Neuron (in vitro differentiated cells): Measurements from ENCODE around the gene ST8SIA1.

Experiments
- H2AFZ ChIP-seq: one replicate; pipeline ENCODE4 v1.6.1; 2013; ENCODE audit warnings: low read depth, mild to moderate bottlenecking, inconsistent platforms, low read length, moderate library complexity
- H3K27me3 ChIP-seq: one replicate; pipeline ENCODE4 v1.6.1; 2013; ENCODE audit warnings: low read length; ENCODE audit not compliant: insufficient read depth
- H3K36me3 ChIP-seq: one replicate; pipeline ENCODE4 v1.6.1; 2013; ENCODE audit warnings: low read length; ENCODE audit not compliant: insufficient read depth
- H3K4me1 ChIP-seq: one replicate; pipeline ENCODE4 v1.6.1; 2013; ENCODE audit warnings: low read length; ENCODE audit not compliant: insufficient read depth
- H3K4me3 ChIP-seq: 2 replicates; pipeline ENCODE4 v1.5.1; 2013; ENCODE audit warnings: mild to moderate bottlenecking, low read length, moderate library complexity
- H3K9me3 ChIP-seq: one replicate; pipeline ENCODE4 v1.6.1; 2013; ENCODE audit warnings: low read length

The ST8SIA1 gene

DNA sequence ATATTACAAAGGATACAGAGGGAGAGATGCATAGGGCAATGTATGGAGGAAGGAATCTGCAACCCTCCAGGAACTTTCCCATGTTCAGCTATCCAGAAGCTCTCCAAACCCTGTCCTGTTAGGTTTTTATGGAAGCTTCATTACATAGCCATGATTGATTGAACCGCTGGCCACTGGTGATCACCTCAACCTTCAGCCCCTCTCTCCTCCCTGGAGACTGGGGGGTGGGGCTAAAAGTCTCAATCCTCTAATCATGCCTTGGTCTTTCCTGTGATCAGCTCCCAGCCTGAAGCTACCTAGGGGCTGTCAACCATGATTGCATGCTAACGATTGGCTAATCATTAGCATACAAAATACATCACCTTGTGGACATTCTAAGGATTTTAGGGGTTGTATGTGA lies 123.4 kb downstream of the ST8SIA1 start:
- Histone ChIP-seq H3K27me3 (no peaks in the 10 kb centered on the region), H3K9me3 (no peaks in the 10 kb centered on the region), H3K36me3 (no peaks in the 10 kb centered on the region), H3K4me1 (peaks cover 18% of the 10 kb centered on the region), H3K4me3 (no peak overlapping the region), H2AFZ (no peak overlapping the region)

DNA sequence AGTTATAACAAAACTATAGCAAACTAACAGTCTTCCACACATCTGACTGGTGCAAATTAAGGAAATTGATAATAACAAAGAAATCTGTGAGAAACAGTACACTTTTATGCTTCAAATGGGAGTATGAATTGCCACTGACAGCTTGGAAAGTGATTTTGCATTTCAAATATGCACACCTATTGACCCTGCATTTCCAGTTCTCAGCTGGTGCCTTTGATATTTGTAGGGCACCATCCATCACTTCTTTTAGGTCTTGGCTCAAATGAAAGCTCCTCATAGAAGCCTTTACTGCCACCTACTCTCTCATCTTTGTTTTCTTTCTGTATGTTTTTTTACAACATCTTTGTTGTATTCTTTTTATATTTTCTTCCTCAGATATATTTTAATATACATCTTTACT lies 125.1 kb downstream of the ST8SIA1 start:
- Histone ChIP-seq H2AFZ (no peak overlapping the region), H3K4me1 (peaks cover 18% of the 10 kb centered on the region)

DNA sequence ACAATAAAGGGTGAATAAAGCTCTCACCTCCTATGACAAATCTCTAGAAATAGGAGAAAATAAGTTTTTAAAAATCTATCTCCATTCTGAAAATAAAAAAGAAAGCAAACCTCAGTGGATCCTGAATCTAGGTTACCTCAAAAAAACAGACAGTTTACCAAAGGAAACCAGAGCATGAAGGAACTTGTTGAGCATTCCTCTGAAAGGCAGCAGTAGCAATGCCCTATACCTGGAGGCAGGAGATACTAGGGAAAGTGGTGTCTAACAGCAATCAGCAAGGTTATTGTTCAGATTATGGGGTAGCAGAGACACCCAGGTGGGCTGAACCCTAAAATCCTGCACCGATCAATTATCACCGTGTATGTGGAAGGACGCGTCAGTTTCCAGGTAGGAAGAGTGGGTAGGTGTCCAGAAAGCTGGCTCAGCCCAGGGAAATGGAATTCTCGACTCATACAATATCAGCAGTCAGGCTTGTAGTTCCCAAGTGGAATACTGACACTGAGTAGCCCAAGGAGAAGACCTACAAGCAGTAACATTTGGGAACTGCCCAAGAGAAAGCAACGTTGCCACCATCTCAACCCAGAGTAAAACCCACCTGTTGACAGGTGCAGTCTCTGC lies 128.3 kb downstream of the ST8SIA1 start:
- peaks cover 15% of the 10 kb centered on the region for H3K4me1 ChIP-seq
- H2AFZ ChIP-seq = no peak overlapping the region
- H3K9me3 ChIP-seq = peaks cover 3% of the 10 kb centered on the region
- no peaks in the 10 kb centered on the region for H3K27me3 ChIP-seq
- H3K36me3 ChIP-seq = peaks cover 5% of the 10 kb centered on the region
- no peak overlapping the region for H3K4me3 ChIP-seq

More for the DNA sequence above, 125.1 kb downstream of the ST8SIA1 start:
- no peaks in the 10 kb centered on the region for H3K9me3 ChIP-seq
- H3K27me3 ChIP-seq = no peaks in the 10 kb centered on the region
- H3K4me3 ChIP-seq = no peak overlapping the region
- no peaks in the 10 kb centered on the region for H3K36me3 ChIP-seq

DNA sequence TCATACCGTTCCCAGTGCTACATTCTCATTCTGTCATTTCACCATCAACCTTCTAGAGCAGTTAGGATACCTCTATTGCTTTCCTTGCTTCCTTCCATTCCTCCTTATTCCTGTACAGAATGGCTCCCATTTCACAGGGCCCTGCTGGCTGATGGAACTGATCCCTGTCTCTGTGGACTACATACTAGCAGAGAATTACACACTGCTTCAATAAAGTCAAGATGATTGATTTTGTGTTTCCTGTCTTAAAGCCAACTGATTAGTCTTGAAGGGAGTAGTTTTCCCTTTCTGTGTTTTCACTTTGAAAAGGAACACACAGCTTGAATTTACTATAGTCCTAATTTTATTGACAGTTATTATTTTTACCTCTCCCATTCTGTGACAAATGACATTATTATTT lies 130.1 kb downstream of the ST8SIA1 start:
- H3K27me3 ChIP-seq = no peaks in the 10 kb centered on the region
- H3K4me3 ChIP-seq = no peak overlapping the region
- H3K9me3 ChIP-seq = peaks cover 3% of the 10 kb centered on the region
- no peak overlapping the region for H2AFZ ChIP-seq
- peaks cover 12% of the 10 kb centered on the region for H3K36me3 ChIP-seq
- peaks cover 9% of the 10 kb centered on the region for H3K4me1 ChIP-seq

DNA sequence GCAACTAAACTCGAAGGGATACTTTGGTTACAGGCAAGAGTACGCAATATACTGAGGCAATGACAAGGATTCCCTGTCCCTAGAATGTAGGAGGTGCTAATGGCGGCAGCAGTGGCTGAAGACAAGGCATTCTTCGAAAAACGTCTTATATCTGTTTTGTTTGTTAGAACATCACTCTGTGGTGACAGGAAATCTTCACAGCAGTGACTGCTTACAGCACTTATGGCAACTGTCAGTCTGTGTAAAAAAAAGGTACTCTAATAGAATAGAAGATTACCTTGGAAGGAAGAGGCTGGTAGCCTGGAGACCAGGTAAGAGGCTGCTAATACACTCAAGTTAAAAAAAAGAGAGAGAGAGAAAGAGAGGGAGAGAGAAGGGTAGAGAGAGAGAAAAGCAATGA lies 131.7 kb downstream of the ST8SIA1 start:
- Histone ChIP-seq H3K36me3 (peaks cover 12% of the 10 kb centered on the region), H3K27me3 (no peaks in the 10 kb centered on the region), H3K4me1 (no peaks in the 10 kb centered on the region), H3K9me3 (peaks cover 3% of the 10 kb centered on the region), H2AFZ (no peak overlapping the region), H3K4me3 (no peak overlapping the region)

DNA sequence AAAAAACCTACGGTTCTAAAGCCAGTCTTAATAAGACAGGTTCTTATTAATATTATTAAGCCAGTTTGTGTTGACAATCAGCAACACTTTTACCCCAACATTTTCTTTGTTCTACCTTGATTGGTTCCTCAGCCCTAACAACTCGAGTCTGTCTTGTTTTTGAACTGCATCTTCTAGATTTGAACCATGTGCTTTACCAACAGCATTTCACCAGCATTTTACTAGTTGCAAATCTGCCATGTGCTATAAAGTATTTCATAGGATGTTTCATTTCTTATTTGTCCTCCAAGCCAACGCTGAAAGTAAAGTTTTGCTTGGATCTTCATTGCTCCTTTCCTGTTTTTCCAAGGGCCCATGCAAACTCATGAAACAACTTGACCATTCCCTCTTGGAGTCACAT lies 133.4 kb downstream of the ST8SIA1 start:
- Histone ChIP-seq H3K4me1 (peaks cover 8% of the 10 kb centered on the region), H3K4me3 (no peak overlapping the region), H3K36me3 (peaks cover 12% of the 10 kb centered on the region), H3K9me3 (peaks cover 3% of the 10 kb centered on the region), H3K27me3 (no peaks in the 10 kb centered on the region), H2AFZ (no peak overlapping the region)

DNA sequence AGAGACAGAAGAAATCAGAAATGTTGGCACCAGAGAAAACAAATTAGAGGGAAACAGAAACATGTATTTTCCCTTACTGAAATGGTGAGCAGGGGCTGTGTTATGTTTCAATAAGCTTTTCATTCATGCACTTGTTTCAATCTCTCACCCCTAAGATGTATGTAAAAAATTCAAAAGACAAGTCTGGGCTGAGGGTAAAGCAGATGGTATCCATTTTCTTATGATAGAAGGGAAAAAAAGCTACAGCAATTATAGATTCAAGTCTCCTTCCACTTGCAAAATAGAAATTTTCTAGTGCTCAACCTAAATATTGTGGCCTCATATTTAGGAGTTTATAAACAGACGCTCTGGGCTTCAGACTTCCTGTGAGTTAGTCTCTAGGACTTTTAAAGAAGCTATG lies 138.3 kb downstream of the ST8SIA1 start:
- no peak overlapping the region for H3K4me3 ChIP-seq
- peaks cover 8% of the 10 kb centered on the region for H3K4me1 ChIP-seq
- no peaks in the 10 kb centered on the region for H3K9me3 ChIP-seq
- H3K36me3 ChIP-seq = peaks cover 7% of the 10 kb centered on the region
- H3K27me3 ChIP-seq = no peaks in the 10 kb centered on the region
- no peak overlapping the region for H2AFZ ChIP-seq

DNA sequence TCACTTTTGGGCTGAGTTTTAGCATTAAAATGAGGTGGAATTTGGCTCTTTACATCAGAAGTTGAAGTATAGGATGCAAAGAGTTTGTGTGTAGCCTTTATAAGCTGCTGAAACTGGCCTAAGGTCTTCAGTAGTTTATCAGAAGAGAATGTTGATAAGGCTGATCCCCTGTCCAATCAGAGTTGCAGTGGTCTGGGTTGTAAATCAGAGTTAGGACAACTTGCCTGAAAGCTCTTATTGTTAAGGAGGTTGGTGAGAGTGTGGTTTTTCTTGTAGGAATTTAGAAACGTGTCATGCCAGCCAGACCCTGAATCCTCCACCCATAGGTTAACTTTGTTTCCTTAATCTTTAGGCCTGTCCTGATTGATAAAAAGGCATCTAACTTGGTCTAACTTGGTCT lies 143.5 kb downstream of the ST8SIA1 start:
- H3K9me3 ChIP-seq = no peaks in the 10 kb centered on the region
- no peaks in the 10 kb centered on the region for H3K4me1 ChIP-seq
- H3K36me3 ChIP-seq = no peaks in the 10 kb centered on the region
- no peak overlapping the region for H2AFZ ChIP-seq
- no peaks in the 10 kb centered on the region for H3K27me3 ChIP-seq
- no peak overlapping the region for H3K4me3 ChIP-seq

DNA sequence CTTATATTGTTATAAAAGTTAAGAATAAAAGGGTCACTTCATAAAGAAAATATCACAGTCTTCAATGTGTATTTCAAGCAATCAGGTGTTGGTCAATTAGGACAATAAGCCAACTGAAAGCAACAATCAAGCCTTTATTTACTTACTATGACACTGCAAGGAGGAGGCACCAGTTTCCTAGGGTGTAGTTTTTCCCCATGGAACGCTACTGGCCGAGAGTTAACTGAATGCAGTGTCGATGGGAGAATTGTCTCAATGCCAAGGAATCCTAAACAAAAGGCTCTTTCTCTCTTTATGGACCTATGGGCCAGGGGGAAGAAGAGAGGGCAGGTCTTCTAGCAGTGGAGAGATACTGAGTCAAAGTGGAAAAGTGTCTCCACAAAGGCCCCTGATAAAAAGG lies 146.1 kb downstream of the ST8SIA1 start:
- no peaks in the 10 kb centered on the region for H3K27me3 ChIP-seq
- H3K9me3 ChIP-seq = no peaks in the 10 kb centered on the region
- H3K4me3 ChIP-seq = no peak overlapping the region
- no peaks in the 10 kb centered on the region for H3K4me1 ChIP-seq
- H2AFZ ChIP-seq = no peak overlapping the region
- H3K36me3 ChIP-seq = no peaks in the 10 kb centered on the region

DNA sequence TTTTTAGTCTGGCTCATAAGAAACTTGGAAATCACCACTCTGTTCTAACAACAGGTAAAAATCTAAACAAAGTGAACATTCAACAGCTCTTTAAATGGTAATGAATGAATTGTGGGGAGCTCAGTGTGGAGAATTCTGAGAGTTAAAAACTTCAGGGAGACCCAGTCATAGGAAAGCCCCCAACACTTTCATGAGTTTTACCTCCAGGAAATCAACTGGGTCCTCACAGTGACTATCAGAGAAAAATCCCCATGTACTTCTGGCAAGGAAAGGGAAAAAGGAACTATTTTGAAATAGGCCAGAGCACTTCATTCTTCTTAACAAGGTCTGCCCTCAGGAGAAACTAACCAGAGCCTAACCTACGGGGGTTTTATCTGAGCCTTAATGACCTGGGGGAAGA lies 153.8 kb downstream of the ST8SIA1 start:
- H3K4me3 ChIP-seq = no peak overlapping the region
- H3K4me1 ChIP-seq = no peaks in the 10 kb centered on the region
- no peaks in the 10 kb centered on the region for H3K27me3 ChIP-seq
- H2AFZ ChIP-seq = no peak overlapping the region
- no peaks in the 10 kb centered on the region for H3K9me3 ChIP-seq
- no peaks in the 10 kb centered on the region for H3K36me3 ChIP-seq

DNA sequence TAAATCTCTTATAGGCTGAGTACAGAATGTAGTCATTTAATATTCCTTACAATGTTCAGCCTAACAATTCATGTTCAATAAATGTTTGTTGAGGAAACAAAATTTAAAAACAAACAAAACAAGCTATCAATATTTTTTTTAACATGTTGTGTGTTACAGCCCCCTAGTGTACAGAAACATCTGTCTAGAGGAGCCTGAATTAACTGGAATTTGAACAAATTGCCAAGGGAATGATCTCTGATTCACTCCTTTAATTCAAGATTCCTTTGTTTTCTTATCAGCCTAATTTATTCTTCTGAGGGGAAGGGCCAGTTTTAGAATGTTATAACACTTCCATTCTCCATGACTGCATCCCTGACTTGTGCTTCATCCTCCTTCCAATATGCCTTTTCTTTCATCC lies 161.3 kb downstream of the ST8SIA1 start:
- Histone ChIP-seq H3K4me1 (no peaks in the 10 kb centered on the region), H3K9me3 (no peaks in the 10 kb centered on the region), H2AFZ (no peak overlapping the region), H3K4me3 (no peak overlapping the region), H3K36me3 (no peaks in the 10 kb centered on the region), H3K27me3 (no peaks in the 10 kb centered on the region)

DNA sequence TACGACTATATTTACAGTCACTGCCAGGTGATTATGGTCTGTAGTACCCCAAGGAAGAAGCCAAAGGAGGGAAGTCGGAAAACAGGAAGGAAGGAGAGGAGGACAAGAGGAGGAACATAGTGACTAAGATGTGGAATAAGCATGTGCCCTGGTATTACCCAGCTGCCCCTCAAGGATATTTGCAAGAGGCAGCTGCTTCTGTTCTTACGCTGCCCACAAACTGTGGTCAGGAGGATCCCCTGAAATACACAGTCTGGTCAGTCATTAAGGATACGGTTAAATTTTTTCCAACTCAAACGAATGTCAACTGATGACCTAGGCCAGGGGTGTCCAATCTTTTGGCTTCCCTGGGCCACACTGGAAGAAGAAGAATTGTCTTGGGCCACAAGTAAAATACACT lies 162.0 kb downstream of the ST8SIA1 start:
- H3K27me3 ChIP-seq = no peaks in the 10 kb centered on the region
- no peaks in the 10 kb centered on the region for H3K4me1 ChIP-seq
- no peaks in the 10 kb centered on the region for H3K36me3 ChIP-seq
- H2AFZ ChIP-seq = no peak overlapping the region
- H3K9me3 ChIP-seq = no peaks in the 10 kb centered on the region
- H3K4me3 ChIP-seq = no peak overlapping the region

DNA sequence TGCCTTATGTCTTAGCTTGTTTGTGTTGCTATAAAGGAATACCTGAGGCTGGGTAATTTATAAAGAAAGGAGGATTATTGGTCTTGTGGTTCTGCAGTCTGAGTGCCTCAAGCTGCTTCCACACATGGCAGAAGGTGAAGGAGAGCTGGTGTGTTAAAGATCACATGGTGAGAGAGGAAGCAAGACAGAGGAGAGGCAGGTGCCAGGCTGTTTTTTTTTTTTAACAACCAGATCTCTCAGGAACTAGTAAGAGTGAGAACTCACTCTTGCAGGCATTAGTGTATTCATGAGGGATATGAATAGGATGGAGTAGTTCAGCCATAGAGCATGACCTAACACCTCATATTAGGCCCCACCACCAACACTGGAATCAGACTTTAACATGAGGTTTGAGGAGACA lies 165.1 kb downstream of the ST8SIA1 start:
- H3K36me3 ChIP-seq = no peaks in the 10 kb centered on the region
- H3K4me1 ChIP-seq = no peaks in the 10 kb centered on the region
- H3K27me3 ChIP-seq = no peaks in the 10 kb centered on the region
- H2AFZ ChIP-seq = no peak overlapping the region
- H3K4me3 ChIP-seq = no peak overlapping the region
- H3K9me3 ChIP-seq = no peaks in the 10 kb centered on the region

DNA sequence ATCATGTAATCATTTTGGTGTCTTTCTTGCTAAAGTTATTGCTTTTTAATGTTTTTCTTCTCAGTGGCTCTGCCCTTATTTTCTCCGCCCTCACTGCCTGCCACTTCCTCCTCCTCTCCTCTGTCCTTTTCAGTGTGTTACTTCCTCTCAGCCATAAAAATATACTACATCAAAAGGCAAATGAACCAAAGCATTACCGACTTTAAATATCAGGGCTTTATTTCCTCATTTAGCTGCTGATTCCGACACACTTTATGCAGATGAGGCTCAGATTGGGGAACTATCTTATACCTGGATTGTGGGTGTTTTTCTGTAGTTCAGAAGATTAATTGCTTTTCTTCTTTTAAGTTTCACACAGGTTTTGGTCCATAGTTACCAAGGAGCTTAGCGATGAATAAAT lies 170.4 kb downstream of the ST8SIA1 start:
- no peak overlapping the region for H3K4me3 ChIP-seq
- H3K27me3 ChIP-seq = no peaks in the 10 kb centered on the region
- H3K36me3 ChIP-seq = no peaks in the 10 kb centered on the region
- H3K9me3 ChIP-seq = no peaks in the 10 kb centered on the region
- no peaks in the 10 kb centered on the region for H3K4me1 ChIP-seq
- no peak overlapping the region for H2AFZ ChIP-seq
